OCI-LY7 (cell line): ENCODE data around the gene PIH1D1. TPM values are rescaled to one million over a fixed set of nuclear protein-coding genes. Genes with fewer than 3 reads are reported as not detected.

Experiments
- BruUV-seq: library from RNA; stranded (reverse); fragments of 400-500 nt; replicated peaks from 2 replicates; lab custom pipeline; 2021; lab: Mats Ljungman, UMichigan
- CTCF ChIA-PET: fragments of 300-600 bp; sonication (Branson Sonifier 250); formaldehyde crosslinking; loops from one replicate; lab custom pipeline; 2022; ENCODE audit warnings: antibody characterized with exemption; ENCODE audit not compliant: unreplicated experiment; lab: Charles Lee
- POLR2A ChIA-PET: fragments of 300-600 bp; sonication (Branson Sonifier 250); formaldehyde crosslinking; loops from one replicate; lab custom pipeline; 2022; ENCODE audit warnings: antibody characterized with exemption; lab: Charles Lee
- DNase-seq: peaks from one replicate; pipeline ENCODE4 v3.0.0-alpha.2; 2015; ENCODE audit warnings: low spot score
- H2AFZ ChIP-seq: fragments of 200-600 bp; sonication (generic), shearing (Covaris generic); 2 replicates; pipeline ENCODE4 v1.6.1; 2014; ENCODE audit warnings: mild to moderate bottlenecking, antibody characterized with exemption, low read length, moderate library complexity
- H3K27ac ChIP-seq: fragments of 200-600 bp; sonication (generic); 2 replicates; pipeline ENCODE4 v1.5.1; 2014; ENCODE audit warnings: mixed run types, low read depth, mild to moderate bottlenecking, moderate library complexity, low read length, inconsistent platforms; ENCODE audit not compliant: poor library complexity, severe bottlenecking
- H3K36me3 ChIP-seq: fragments of 200-600 bp; sonication (generic); 2 replicates; pipeline ENCODE4 v1.6.1; 2014; ENCODE audit warnings: mild to moderate bottlenecking, antibody characterized with exemption, low read length, moderate library complexity, mixed read lengths; ENCODE audit not compliant: insufficient read depth
- H3K4me1 ChIP-seq: fragments of 200-600 bp; sonication (generic); 2 replicates; pipeline ENCODE4 v1.5.1; 2014; ENCODE audit warnings: mild to moderate bottlenecking, low read length; ENCODE audit not compliant: insufficient read depth, poor library complexity, severe bottlenecking
- H3K4me2 ChIP-seq: fragments of 200-600 bp; sonication (generic); 2 replicates; pipeline ENCODE4 v1.6.1; 2014; ENCODE audit warnings: mild to moderate bottlenecking, low read length
- H3K4me3 ChIP-seq: fragments of 200-600 bp; sonication (generic); 2 replicates; pipeline ENCODE4 v1.5.1; 2014; ENCODE audit warnings: mild to moderate bottlenecking, low read depth, low read length; ENCODE audit not compliant: poor library complexity, severe bottlenecking
- H3K79me2 ChIP-seq: fragments of 200-600 bp; sonication (generic); 2 replicates; pipeline ENCODE4 v1.6.1; 2016; ENCODE audit warnings: low read depth, mild to moderate bottlenecking, low read length, moderate library complexity, mixed read lengths; ENCODE audit not compliant: insufficient read depth
- H3K9me2 ChIP-seq: fragments of 200-600 bp; sonication (generic); 2 replicates; pipeline ENCODE4 v1.6.1; 2016; ENCODE audit warnings: mild to moderate bottlenecking, low read length, mixed read lengths; ENCODE audit not compliant: insufficient read depth
- H3K9me3 ChIP-seq: fragments of 200-600 bp; sonication (generic); 2 replicates; pipeline ENCODE4 v1.6.1; 2014; ENCODE audit warnings: mild to moderate bottlenecking, mixed run types, low read length, mixed read lengths
- H4K20me1 ChIP-seq: fragments of 200-600 bp; sonication (generic); 2 replicates; pipeline ENCODE4 v1.6.1; 2014; ENCODE audit warnings: mild to moderate bottlenecking, antibody characterized with exemption, low read length, moderate library complexity, mixed read lengths; ENCODE audit not compliant: insufficient read depth
- CTCF ChIP-seq: fragments of 200-600 bp; sonication (generic); conservative IDR thresholded peaks from 2 replicates; pipeline ENCODE4 v1.5.1; 2014; ENCODE audit warnings: mild to moderate bottlenecking, antibody characterized with exemption, low read length, moderate library complexity, mixed read lengths
- EZH2phosphoT487 ChIP-seq: fragments of 200-600 bp; sonication (generic); IDR thresholded peaks from 2 replicates; pipeline ENCODE4 v1.6.1; 2018; ENCODE audit warnings: low read depth, borderline replicate concordance, mild to moderate bottlenecking, mixed run types, antibody characterized with exemption, low read length, moderate library complexity, mixed read lengths
- intact Hi-C: fragments of 100-400 bp; cut with micrococcal nuclease; formaldehyde crosslinking; loops from one replicate; pipeline ENCODE4 v1.10.0; 2022; ENCODE audit not compliant: unreplicated experiment
- total RNA-seq, 2 experiments: library from RNA; depleted of rRNA in 1 of 2; stranded (reverse); fragments of >200 nt in 1 of 2; shearing (Covaris generic) in 1 of 2; gene quantifications; 2 replicates each; pipeline ENCODE4 v1.2.3, GENCODE V29; 2014 to 2022

The PIH1D1 gene
- total RNA-seq, 2 experiments from 2014 or later: 95.5 to 117 TPM

- BruUV-seq: TSS peak; percentile 41
- intact Hi-C loops: loop anchor here (10.0 kb wide), 2 partner anchors 273 to 857 kb away; partner anchors contain the start of genes AP2A1, DBP and TSKS
- ChIA-PET CTCF (no interaction called here), POLR2A (no interaction called here)
- peak overlapping the region; percentile 94 for H3K27ac ChIP-seq
- H3K4me1 ChIP-seq: peaks cover 51% of the 10 kb centered on the region
- H3K4me3 ChIP-seq: no peak overlapping the region
- peak overlapping the region; percentile 9; the same call in 1 of the 2 replicates for H3K4me2 ChIP-seq
- no peaks in the 10 kb centered on the region for H3K9me2 ChIP-seq
- no peak for DNase-seq
- no peak for TF ChIP-seq CTCF
- TF ChIP-seq EZH2phosphoT487: no peak
- H3K36me3 ChIP-seq: peaks cover 68% of the 10 kb centered on the region
- peaks cover 42% of the 10 kb centered on the region for H3K79me2 ChIP-seq
- no peak overlapping the region for H2AFZ ChIP-seq
- H3K9me3 ChIP-seq: no peaks in the 10 kb centered on the region
- H4K20me1 ChIP-seq: peaks cover 12% of the 10 kb centered on the region; the same call in 1 of the 2 replicates
Observed at GRCh38 chr19:49491804-49492572, 40.4 kb upstream of the PIH1D1 start.

- H3K4me3 ChIP-seq: peak overlapping the region; percentile 95
- H3K9me3 ChIP-seq: no peaks in the 10 kb centered on the region
- ChIA-PET CTCF (no interaction called here), POLR2A (no interaction called here)
- H3K4me1 ChIP-seq: peaks cover 59% of the 10 kb centered on the region
- no TSS peak for BruUV-seq
- no peak for TF ChIP-seq CTCF
- no peak for TF ChIP-seq EZH2phosphoT487
- peaks cover 12% of the 10 kb centered on the region; the same call in 1 of the 2 replicates for H4K20me1 ChIP-seq
- intact Hi-C loops: loop anchor here (10.0 kb wide), 2 partner anchors 274 to 856 kb away; partner anchors contain the start of genes AP2A1, DBP and TSKS
- peaks cover 61% of the 10 kb centered on the region for H3K36me3 ChIP-seq
- peak overlapping the region; percentile 80 for H3K4me2 ChIP-seq
- no peak for DNase-seq
- H3K27ac ChIP-seq: peak overlapping the region; percentile 94
- H3K9me2 ChIP-seq: no peaks in the 10 kb centered on the region
- peaks cover 34% of the 10 kb centered on the region for H3K79me2 ChIP-seq
- no peak overlapping the region for H2AFZ ChIP-seq
Observed at GRCh38 chr19:49491030-49491803, 39.6 kb upstream of the PIH1D1 start.
